ENCODE results near the gene CDIPT.

Gene CDIPT

GRCh38 chr16:29899516-29900101 lies 36.6 kb upstream of the CDIPT start, which contains the start of gene SEZ6L2:
TSS of gene SEZ6L2 (minus strand) at chr16:29899550. CDS start at chr16:29899019, 531 bp downstream.
- H3K9me3 ChIP-seq (replicated peaks in 1 of 11): no peaks in the 10 kb centered on the region
- H3K27me3 ChIP-seq: peaks cover 27 to 51% (median 37%) of the 10 kb centered on the region in 11 experiments
- peak within 1 kb of the TSS in 10 of 11 experiments; percentile 39 to 76 (median 67); a peak in 17 of 22 replicates for H3K9ac ChIP-seq
- peak within 1 kb of the TSS; percentile 85 to 99 (median 95) for H3K4me2 ChIP-seq
- H3K4me1 ChIP-seq: peaks cover 7 to 37% (median 29%) of the 10 kb centered on the region in 10 experiments; a peak in 18 of 20 replicates
- no peaks in the 10 kb centered on the region for H3K36me3 ChIP-seq
- TF ChIP-seq Cebpa-rat (IDR thresholded peaks at IDR 0.05): no peak
- H3K4me3 ChIP-seq: peak within 1 kb of the TSS; percentile 55 to 76 (median 66)
- peak within 1 kb of the TSS in 8 of 11 experiments; percentile 6 to 47 (median 37); a peak in 9 of 22 replicates for H3K27ac ChIP-seq
- peaks cover 0 to 36% (median 7%) of the 10 kb centered on the region in 11 experiments; a peak in 7 of 22 replicates for H4K20me1 ChIP-seq

GRCh38 chr16:29898804-29899515 lies 35.9 kb upstream of the CDIPT start:
- no peak overlapping the region for H3K27ac ChIP-seq
- H3K4me2 ChIP-seq: peak overlapping the region in 5 of 11 experiments; percentile 93 to 99 (median 95); a peak in 6 of 22 replicates
- H4K20me1 ChIP-seq: peaks cover 0 to 36% (median 7%) of the 10 kb centered on the region in 11 experiments; a peak in 7 of 22 replicates
- H3K4me1 ChIP-seq: peaks cover 7 to 33% (median 26%) of the 10 kb centered on the region in 10 experiments; a peak in 18 of 20 replicates
- no peak overlapping the region for H3K9ac ChIP-seq
- H3K36me3 ChIP-seq: no peaks in the 10 kb centered on the region
- peak overlapping the region in 1 of 10 experiments; percentile 76; a peak in 1 of 20 replicates for H3K4me3 ChIP-seq
- TF ChIP-seq Cebpa-rat (IDR thresholded peaks at IDR 0.05): no peak
- no peaks in the 10 kb centered on the region for H3K9me3 ChIP-seq (replicated peaks in 1 of 11)
- peaks cover 27 to 51% (median 37%) of the 10 kb centered on the region in 11 experiments for H3K27me3 ChIP-seq

GRCh38 chr16:29898135-29898803 lies 35.2 kb upstream of the CDIPT start:
- H3K36me3 ChIP-seq: no peaks in the 10 kb centered on the region
- no peaks in the 10 kb centered on the region for H3K9me3 ChIP-seq (replicated peaks in 1 of 11)
- H3K4me1 ChIP-seq: peaks cover under 1 to 26% (median 19%) of the 10 kb centered on the region in 10 experiments; a peak in 16 of 20 replicates
- H3K4me2 ChIP-seq: no peak overlapping the region
- no peak overlapping the region for H3K9ac ChIP-seq
- no peak for TF ChIP-seq Cebpa-rat (IDR thresholded peaks at IDR 0.05)
- peaks cover 0 to 36% (median 7%) of the 10 kb centered on the region in 11 experiments; a peak in 7 of 22 replicates for H4K20me1 ChIP-seq
- no peak overlapping the region for H3K4me3 ChIP-seq
- no peak overlapping the region for H3K27ac ChIP-seq
- H3K27me3 ChIP-seq: peaks cover 27 to 51% (median 37%) of the 10 kb centered on the region in 11 experiments

- peaks cover 27 to 51% (median 37%) of the 10 kb centered on the region in 11 experiments for H3K27me3 ChIP-seq
- H3K27ac ChIP-seq: no peak overlapping the region
- H3K9me3 ChIP-seq (replicated peaks in 1 of 11): no peaks in the 10 kb centered on the region
- H4K20me1 ChIP-seq: peaks cover 0 to 36% (median 7%) of the 10 kb centered on the region in 11 experiments; a peak in 7 of 22 replicates
- no peak overlapping the region for H3K4me2 ChIP-seq
- no peak overlapping the region for H3K4me3 ChIP-seq
- H3K36me3 ChIP-seq: no peaks in the 10 kb centered on the region
- peaks cover 0 to 31% (median 24%) of the 10 kb centered on the region in 10 experiments; a peak in 17 of 20 replicates for H3K4me1 ChIP-seq
- H3K9ac ChIP-seq: no peak overlapping the region
- no peak for TF ChIP-seq Cebpa-rat (IDR thresholded peaks at IDR 0.05)
Observed at GRCh38 chr16:29897333-29897732, 34.3 kb upstream of the CDIPT start.

- no peak overlapping the region for H3K4me3 ChIP-seq
- no peak overlapping the region for H3K9ac ChIP-seq
- H3K27me3 ChIP-seq: peaks cover 27 to 51% (median 37%) of the 10 kb centered on the region in 11 experiments
- no peak for TF ChIP-seq Cebpa-rat (IDR thresholded peaks at IDR 0.05)
- no peaks in the 10 kb centered on the region for H3K9me3 ChIP-seq (replicated peaks in 1 of 11)
- no peaks in the 10 kb centered on the region for H3K36me3 ChIP-seq
- H3K4me2 ChIP-seq: no peak overlapping the region
- H4K20me1 ChIP-seq: peaks cover 0 to 33% (median 7%) of the 10 kb centered on the region in 11 experiments; a peak in 7 of 22 replicates
- H3K27ac ChIP-seq: no peak overlapping the region
- peaks cover 0 to 33% (median 26%) of the 10 kb centered on the region in 10 experiments; a peak in 17 of 20 replicates for H3K4me1 ChIP-seq
Observed at GRCh38 chr16:29896841-29897240, 33.8 kb upstream of the CDIPT start.

- Histone ChIP-seq H3K9me3 (replicated peaks in 1 of 11) (no peaks in the 10 kb centered on the region), H4K20me1 (peaks cover 0 to 21% (median 0%) of the 10 kb centered on the region in 11 experiments; a peak in 5 of 22 replicates), H3K4me3 (no peak overlapping the region), H3K9ac (no peak overlapping the region), H3K27me3 (peaks cover 22 to 36% (median 28%) of the 10 kb centered on the region in 11 experiments), H3K36me3 (no peaks in the 10 kb centered on the region), H3K4me1 (peaks cover 0 to 20% (median 17%) of the 10 kb centered on the region in 10 experiments; a peak in 15 of 20 replicates), H3K4me2 (no peak overlapping the region), H3K27ac (no peak overlapping the region)
- TF ChIP-seq Cebpa-rat (IDR thresholded peaks at IDR 0.05): no peak
Observed at GRCh38 chr16:29894352-29894751, 31.3 kb upstream of the CDIPT start.

GRCh38 chr16:29893553-29893952 lies 30.5 kb upstream of the CDIPT start:
- Histone ChIP-seq H3K4me1 (peaks cover 0 to 20% (median 17%) of the 10 kb centered on the region in 10 experiments; a peak in 15 of 20 replicates), H3K4me2 (no peak overlapping the region), H3K27me3 (peaks cover 14 to 28% (median 20%) of the 10 kb centered on the region in 11 experiments), H3K9me3 (replicated peaks in 1 of 11) (no peaks in the 10 kb centered on the region), H4K20me1 (peaks cover 0 to 18% (median 0%) of the 10 kb centered on the region in 11 experiments; a peak in 4 of 22 replicates), H3K9ac (no peak overlapping the region), H3K27ac (no peak overlapping the region), H3K36me3 (no peaks in the 10 kb centered on the region), H3K4me3 (no peak overlapping the region)
- TF ChIP-seq Cebpa-rat (IDR thresholded peaks at IDR 0.05): no peak

- Histone ChIP-seq H4K20me1 (peaks cover 0 to 6% (median 0%) of the 10 kb centered on the region in 11 experiments; a peak in 2 of 22 replicates), H3K9me3 (replicated peaks in 1 of 11) (no peaks in the 10 kb centered on the region), H3K4me2 (peak overlapping the region in 10 of 11 experiments; percentile 6 to 68 (median 51); a peak in 17 of 22 replicates), H3K27me3 (peaks cover 3 to 17% (median 9%) of the 10 kb centered on the region in 11 experiments; a peak in 21 of 22 replicates), H3K36me3 (no peaks in the 10 kb centered on the region), H3K4me3 (no peak overlapping the region), H3K9ac (peak overlapping the region in 1 of 11 experiments; percentile 19; a peak in 1 of 22 replicates), H3K27ac (peak overlapping the region in 7 of 11 experiments; percentile 2 to 55 (median 47); a peak in 8 of 22 replicates), H3K4me1 (peaks cover 0 to 20% (median 17%) of the 10 kb centered on the region in 10 experiments; a peak in 15 of 20 replicates)
- no peak; a peak in 2 of 22 replicates for TF ChIP-seq Cebpa-rat (IDR thresholded peaks at IDR 0.05)
Observed at GRCh38 chr16:29892458-29892813, 29.4 kb upstream of the CDIPT start.
